ENCODE results near the gene KCNJ11. TPM values are rescaled to one million over a fixed set of nuclear protein-coding genes. Genes with fewer than 3 reads are reported as not detected.

The KCNJ11 gene
- total and polyA plus RNA-seq, 2 of the 13 experiments (the other 11 are each of a cell fraction or from before 2014, with no cell fraction given) = 0.38 to 1.6 TPM

GRCh38 chr11:17385492-17385891 lies 3.0 kb downstream of the KCNJ11 start:
- no peaks in the 10 kb centered on the region for H4K20me1 ChIP-seq (ENCODE audit: insufficient read depth, low read length)
- no peaks in the 10 kb centered on the region for H3K79me2 ChIP-seq (ENCODE audit: insufficient read depth, low read length)
- POLR2A ChIA-PET = no interaction called here
- H3K27me3 ChIP-seq (ENCODE audit: control insufficient read depth in 1 of 2, insufficient read depth in 2 of 2, low read length in 2 of 2) = no peaks in the 10 kb centered on the region; a peak in 1 of 5 replicates
- H3K4me1 ChIP-seq (ENCODE audit: insufficient read depth, low read length) = 0 out of 2 replicates have a peak, but pooled peaks cover 5% of the 10 kb centered on the region
- in situ Hi-C loops (cut with HindIII; ENCODE audit: extremely low pct_ligation_motif_present, low pct_unique_long_range_greater_than_20kb) (no loop called here), intact Hi-C loops (cut with micrococcal nuclease; ENCODE audit: unreplicated experiment) (no loop called here)
- ATAC-seq (no peak), DNase-seq (ENCODE audit: low spot score) (no peak), FAIRE-seq (no peak)
- 0% methylated on average over 1 of the region's 5 CpGs for whole genome bisulfite sequencing (ENCODE audit: low lambda C conversion rate)
- TF ChIP-seq E2F1 (CRISPR knock-in tag; IDR thresholded peaks at IDR 0.05) = no peak
- TF ChIP-seq CENPX (CRISPR knock-in tag; IDR thresholded peaks at IDR 0.05) = no peak
- no peak for TF ChIP-seq REXO4 (CRISPR knock-in tag; IDR thresholded peaks at IDR 0.05; ENCODE audit: borderline replicate concordance)
- TF ChIP-seq SOX6 (IDR thresholded peaks at IDR 0.05) = no peak
- no peak for TF ChIP-seq SOX6 (CRISPR knock-in tag; IDR thresholded peaks at IDR 0.05)
- no peak for TF ChIP-seq SP140L (CRISPR knock-in tag; IDR thresholded peaks at IDR 0.05; ENCODE audit: borderline replicate concordance)
- TF ChIP-seq AFF4 (CRISPR knock-in tag; IDR thresholded peaks at IDR 0.05) = no peak
- TF ChIP-seq ZNF30 (CRISPR knock-in tag; IDR thresholded peaks at IDR 0.05) = no peak
- no peak for TF ChIP-seq ZNF281 (CRISPR knock-in tag; IDR thresholded peaks at IDR 0.05; ENCODE audit: borderline replicate concordance)
- TF ChIP-seq NR3C1 (CRISPR knock-in tag; IDR thresholded peaks at IDR 0.05) = no peak
- TF ChIP-seq YY1 (IDR thresholded peaks at IDR 0.05; ENCODE audit: insufficient read depth, insufficient replicate concordance, low read depth, low read length) = no peak
- CTCF ChIA-PET (ENCODE audit: low intra/inter-chr PET ratio, low total read pairs) = interaction anchor here (2.4 to 3.2 kb wide), 2 partner anchors 119 to 143 kb away, joined by 13 to 30 read pairs; no protein-coding TSS in a partner anchor
- H3K9me3 ChIP-seq (ENCODE audit: low read length) = no peaks in the 10 kb centered on the region
- H3K36me3 ChIP-seq (replicated peaks in 1 of 2; ENCODE audit: control insufficient read depth in 1 of 2, insufficient read depth in 2 of 2, low read length in 2 of 2) = no peaks in the 10 kb centered on the region; a peak in 1 of 5 replicates
- no peak overlapping the region for H3K27ac ChIP-seq (ENCODE audit: extremely low read length, insufficient read depth, low read length)
- no peak overlapping the region for H3K4me2 ChIP-seq (ENCODE audit: low read depth, low read length)
- H3K4me3 ChIP-seq (replicated peaks in 1 of 3; ENCODE audit: insufficient read depth in 1 of 3, low read depth in 2 of 3, low read length in 3 of 3) = no peak overlapping the region
- no TSS peak for BruUV-seq (replicated peaks)
- H2AFZ ChIP-seq (ENCODE audit: low read length) = no peak overlapping the region
- H3K9ac ChIP-seq (ENCODE audit: insufficient read depth, low read depth, low read length) = no peak overlapping the region
